ENCODE measurements around the gene CCDC190.

DNA sequence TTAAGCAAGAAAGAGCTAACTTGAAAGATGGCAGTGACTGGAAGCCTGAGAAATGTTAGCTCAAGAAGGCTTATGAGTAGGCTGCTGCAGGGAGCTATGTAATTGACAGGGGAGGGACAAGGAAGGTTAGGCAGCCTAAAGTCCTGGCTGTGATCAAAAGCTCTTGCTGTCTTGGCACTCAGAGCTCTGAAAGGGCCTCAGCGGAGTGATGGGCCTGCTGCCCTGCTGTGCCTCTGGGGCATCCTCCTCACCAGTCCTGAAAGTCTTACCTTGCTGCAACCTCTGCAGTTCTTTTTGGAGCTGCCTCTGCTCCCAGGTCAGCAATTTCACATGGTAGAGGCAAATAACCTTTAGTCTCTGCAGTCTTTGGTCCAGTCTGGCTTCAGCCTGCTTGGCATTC lies 1.8 kb downstream of the CCDC190 start:
- no peak for TF ChIP-seq RAD21 (IDR thresholded peaks at IDR 0.05; ENCODE audit: low read depth)
- TF ChIP-seq TCF12 (IDR thresholded peaks at IDR 0.05; ENCODE audit: low read depth): no peak
- no peak for TF ChIP-seq EP300 (IDR thresholded peaks at IDR 0.05; ENCODE audit: borderline replicate concordance)
- no peak for TF ChIP-seq YY1 (IDR thresholded peaks at IDR 0.05; ENCODE audit: low read depth)
- TF ChIP-seq, protein P1, sequence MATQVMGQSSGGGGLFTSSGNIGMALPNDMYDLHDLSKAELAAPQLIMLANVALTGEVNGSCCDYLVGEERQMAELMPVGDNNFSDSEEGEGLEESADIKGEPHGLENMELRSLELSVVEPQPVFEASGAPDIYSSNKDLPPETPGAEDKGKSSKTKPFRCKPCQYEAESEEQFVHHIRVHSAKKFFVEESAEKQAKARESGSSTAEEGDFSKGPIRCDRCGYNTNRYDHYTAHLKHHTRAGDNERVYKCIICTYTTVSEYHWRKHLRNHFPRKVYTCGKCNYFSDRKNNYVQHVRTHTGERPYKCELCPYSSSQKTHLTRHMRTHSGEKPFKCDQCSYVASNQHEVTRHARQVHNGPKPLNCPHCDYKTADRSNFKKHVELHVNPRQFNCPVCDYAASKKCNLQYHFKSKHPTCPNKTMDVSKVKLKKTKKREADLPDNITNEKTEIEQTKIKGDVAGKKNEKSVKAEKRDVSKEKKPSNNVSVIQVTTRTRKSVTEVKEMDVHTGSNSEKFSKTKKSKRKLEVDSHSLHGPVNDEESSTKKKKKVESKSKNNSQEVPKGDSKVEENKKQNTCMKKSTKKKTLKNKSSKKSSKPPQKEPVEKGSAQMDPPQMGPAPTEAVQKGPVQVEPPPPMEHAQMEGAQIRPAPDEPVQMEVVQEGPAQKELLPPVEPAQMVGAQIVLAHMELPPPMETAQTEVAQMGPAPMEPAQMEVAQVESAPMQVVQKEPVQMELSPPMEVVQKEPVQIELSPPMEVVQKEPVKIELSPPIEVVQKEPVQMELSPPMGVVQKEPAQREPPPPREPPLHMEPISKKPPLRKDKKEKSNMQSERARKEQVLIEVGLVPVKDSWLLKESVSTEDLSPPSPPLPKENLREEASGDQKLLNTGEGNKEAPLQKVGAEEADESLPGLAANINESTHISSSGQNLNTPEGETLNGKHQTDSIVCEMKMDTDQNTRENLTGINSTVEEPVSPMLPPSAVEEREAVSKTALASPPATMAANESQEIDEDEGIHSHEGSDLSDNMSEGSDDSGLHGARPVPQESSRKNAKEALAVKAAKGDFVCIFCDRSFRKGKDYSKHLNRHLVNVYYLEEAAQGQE (IDR thresholded peaks at IDR 0.05; ENCODE audit: low read depth): no peak
